Endothelial cell of umbilical vein (primary cell): Measurements from ENCODE around the gene LCAT. TPM values are rescaled to one million over a fixed set of nuclear protein-coding genes. Genes with fewer than 3 reads are reported as not detected.

ENCODE experiments used
- BruUV-seq: library from RNA; stranded (reverse); fragments of 400-500 nt; replicated peaks from 2 replicates; lab custom pipeline; 2021; lab: Mats Ljungman, UMichigan
- CTCF ChIA-PET: fragments of 300-600, 350-600 bp; sonication (Branson Sonifier 250); formaldehyde crosslinking; loops from one replicate; lab custom pipeline; 2021; ENCODE audit warnings: antibody characterized with exemption, inconsistent platforms; lab: Charles Lee
- POLR2A ChIA-PET: fragments of 300-600, 350-600 bp; sonication (Branson Sonifier 250); formaldehyde crosslinking; loops from one replicate; lab custom pipeline; 2021; ENCODE audit warnings: antibody characterized with exemption, inconsistent platforms; lab: Charles Lee
- DNase-seq: peaks from one replicate; pipeline ENCODE4 v3.0.0-alpha.2; 2011; ENCODE audit warnings: low read depth, low spot score
- FAIRE-seq: peaks from 2 replicates; lab custom pipeline; 2011; peaks lifted over from hg19 to GRCh38; lab: Jason Lieb, UNC
- H2AFZ ChIP-seq: 2 replicates; pipeline ENCODE4 v1.6.0; 2012; ENCODE audit warnings: low read depth, low read length, control low read depth, inconsistent platforms
- H3K27ac ChIP-seq: 2 replicates; pipeline ENCODE4 v1.5.1; 2011; ENCODE audit warnings: low read depth, mild to moderate bottlenecking, control low read depth, low read length, moderate library complexity; ENCODE audit not compliant: insufficient read depth
- H3K27me3 ChIP-seq, 2 experiments: 2 replicates each; pipeline versions ENCODE4 v1.6.0 to v1.6.1; 2011; ENCODE audit warnings: low read length in 2 of 2, mixed read lengths in 1 of 2; ENCODE audit not compliant: control insufficient read depth in 2 of 2, insufficient read depth in 2 of 2
- H3K36me3 ChIP-seq, 2 experiments: 2 replicates in 1 of 2; 3 replicates in 1 of 2; pipeline ENCODE4 v1.5.1; 2011; ENCODE audit warnings: low read length in 2 of 2, mild to moderate bottlenecking in 1 of 2, moderate library complexity in 1 of 2; ENCODE audit not compliant: control insufficient read depth in 2 of 2, insufficient read depth in 2 of 2; ENCODE audit errors: extremely low read depth in 1 of 2
- H3K4me1 ChIP-seq: 3 replicates; pipeline ENCODE4 v1.5.1; 2011; ENCODE audit warnings: mild to moderate bottlenecking, low read length; ENCODE audit not compliant: control insufficient read depth, insufficient read depth; ENCODE audit errors: extremely low read depth
- H3K4me2 ChIP-seq: 2 replicates; pipeline ENCODE4 v1.6.1; 2011; ENCODE audit warnings: low read length, control low read depth, mixed read lengths; ENCODE audit not compliant: insufficient read depth
- H3K4me3 ChIP-seq, 3 experiments: fragments of 200-600 bp in 1 of 3; sonication (generic), shearing (Covaris generic) in 1 of 3; replicated peaks in 1 of 3; 2 replicates each; pipeline ENCODE4 v1.5.1; 2011 to 2016; ENCODE audit warnings: control low read depth in 3 of 3, low read length in 3 of 3, mild to moderate bottlenecking in 2 of 3, inconsistent platforms in 1 of 3, low read depth in 1 of 3, moderate library complexity in 1 of 3; ENCODE audit not compliant: insufficient read depth in 1 of 3
- H3K79me2 ChIP-seq: 2 replicates; pipeline ENCODE4 v1.6.0; 2012; ENCODE audit warnings: low read length, inconsistent platforms; ENCODE audit not compliant: control insufficient read depth, insufficient read depth
- H3K9ac ChIP-seq: replicated peaks from 2 replicates; pipeline ENCODE3; 2011; ENCODE audit warnings: low read length, control low read depth; ENCODE audit not compliant: insufficient read depth; ENCODE audit errors: extremely low read depth
- H3K9me1 ChIP-seq: replicated peaks from 3 replicates; pipeline ENCODE4 v1.6.0; 2011; ENCODE audit warnings: mild to moderate bottlenecking, low read length; ENCODE audit not compliant: control insufficient read depth, insufficient read depth; ENCODE audit errors: extremely low read depth
- H3K9me3 ChIP-seq: replicated peaks from 2 replicates; pipeline ENCODE4 v1.5.1; 2012; ENCODE audit warnings: low read length, inconsistent platforms; ENCODE audit not compliant: control insufficient read depth, insufficient read depth
- H4K20me1 ChIP-seq: replicated peaks from 2 replicates; pipeline ENCODE3; 2011; ENCODE audit warnings: mild to moderate bottlenecking, low read length; ENCODE audit not compliant: control insufficient read depth, insufficient read depth; ENCODE audit errors: extremely low read depth
- FOS ChIP-seq: IDR thresholded peaks from 2 replicates; pipeline ENCODE4 v1.6.1; 2011; ENCODE audit warnings: mild to moderate bottlenecking, low read length, moderate library complexity, borderline replicate concordance; ENCODE audit not compliant: insufficient read depth
- JUN ChIP-seq: IDR thresholded peaks from 2 replicates; pipeline ENCODE4 v1.6.1; 2011; ENCODE audit warnings: borderline replicate concordance, low read depth; ENCODE audit not compliant: insufficient read length, insufficient read depth
- MYC ChIP-seq: IDR thresholded peaks from one replicate; pipeline ENCODE4 v1.6.1; 2011; ENCODE audit warnings: mild to moderate bottlenecking, low read depth, low read length
- POLR2A ChIP-seq: IDR thresholded peaks from 2 replicates; pipeline ENCODE4 v1.6.1; 2012; ENCODE audit warnings: low read depth, mild to moderate bottlenecking, control low read depth, low read length
- POLR2AphosphoS5 ChIP-seq: IDR thresholded peaks from 2 replicates; pipeline ENCODE4 v1.6.1; 2012; ENCODE audit warnings: low read depth, mild to moderate bottlenecking, control low read depth, low read length, moderate library complexity; ENCODE audit not compliant: insufficient read depth
- dilution Hi-C: fragments of 300-500 bp; cut with MboI; formaldehyde crosslinking; loops from one replicate; pipeline ENCODE4 v1.15.0; 2019; ENCODE audit warnings: low sequenced_read_pairs; ENCODE audit not compliant: extremely low pct_ligation_motif_present
- intact Hi-C: fragments of 100-400 bp; cut with micrococcal nuclease; formaldehyde crosslinking; loops from one replicate; pipeline ENCODE4 v1.10.0; 2022
- polyA plus RNA-seq, 4 experiments: library from polyadenylated mRNA; depleted of rRNA in 3 of 4; stranded (reverse) in 3 of 4; unstranded in 1 of 4; fragments of >200 nt; gene quantifications; 2 replicates each; pipeline versions ENCODE4 v1.2.1 to v1.2.3, GENCODE V29; 2011 to 2012; ENCODE audit warnings: missing spikeins in 1 of 4
- total RNA-seq: library from RNA; stranded (reverse); gene quantifications from 2 replicates; pipeline ENCODE4 v1.2.3, GENCODE V29; 2021
- TF ChIP-seq, protein P1 (sequence below): IDR thresholded peaks from 2 replicates; pipeline ENCODE4 v1.6.1; 2011; ENCODE audit not compliant: insufficient read depth, insufficient read length

The LCAT gene
- total and polyA plus RNA-seq, 2 donors (not counting 3 experiments of a cell fraction or from before 2014, with no cell fraction given), result 22.6 to 46.1 TPM

GRCh38 chr16:67940446-67941089 lies 3.4 kb downstream of the LCAT start:
- no peak overlapping the region for H3K4me3 ChIP-seq
- no peaks in the 10 kb centered on the region for H3K27me3 ChIP-seq
- H3K36me3 ChIP-seq, result peaks cover 11 to 40% of the 10 kb centered on the region in 2 experiments
- CTCF ChIA-PET, result interaction anchor here (1.3 to 3.1 kb wide), 4 partner anchors 15 to 125 kb away, joined by 3 to 27 read pairs (median 12); no protein-coding TSS in a partner anchor
- H3K79me2 ChIP-seq, result no peaks in the 10 kb centered on the region
- no peaks in the 10 kb centered on the region for H3K9me1 ChIP-seq
- no peaks in the 10 kb centered on the region for H3K9me3 ChIP-seq
- POLR2A ChIA-PET, result no interaction called here
- no peak overlapping the region for H3K9ac ChIP-seq
- no peak overlapping the region for H3K4me2 ChIP-seq
- intact Hi-C loops (no loop called here), dilution Hi-C loops (no loop called here)
- DNase-seq, result no peak
- H4K20me1 ChIP-seq, result no peaks in the 10 kb centered on the region
- H3K27ac ChIP-seq, result no peak overlapping the region
- no TSS peak for BruUV-seq
- no peak overlapping the region for H2AFZ ChIP-seq
- TF ChIP-seq, protein P1, sequence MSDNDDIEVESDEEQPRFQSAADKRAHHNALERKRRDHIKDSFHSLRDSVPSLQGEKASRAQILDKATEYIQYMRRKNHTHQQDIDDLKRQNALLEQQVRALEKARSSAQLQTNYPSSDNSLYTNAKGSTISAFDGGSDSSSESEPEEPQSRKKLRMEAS, result no peak
- TF ChIP-seq POLR2A, result no peak
- TF ChIP-seq POLR2AphosphoS5, result no peak
- no peak for TF ChIP-seq MYC
- no peak for TF ChIP-seq JUN
- no peak for TF ChIP-seq FOS
- no peak for FAIRE-seq
- H3K4me1 ChIP-seq, result peaks cover 6% of the 10 kb centered on the region
